Activated T-cell treated with anti-CD3 and anti-CD28 coated beads for 1 hour (primary cell): ENCODE results near the gene GRID1.

ENCODE experiments used
- DNase-seq: peaks from one replicate; pipeline ENCODE4 v3.0.0-alpha.2; 2020; ENCODE audit warnings: low read depth

Gene GRID1

DNA sequence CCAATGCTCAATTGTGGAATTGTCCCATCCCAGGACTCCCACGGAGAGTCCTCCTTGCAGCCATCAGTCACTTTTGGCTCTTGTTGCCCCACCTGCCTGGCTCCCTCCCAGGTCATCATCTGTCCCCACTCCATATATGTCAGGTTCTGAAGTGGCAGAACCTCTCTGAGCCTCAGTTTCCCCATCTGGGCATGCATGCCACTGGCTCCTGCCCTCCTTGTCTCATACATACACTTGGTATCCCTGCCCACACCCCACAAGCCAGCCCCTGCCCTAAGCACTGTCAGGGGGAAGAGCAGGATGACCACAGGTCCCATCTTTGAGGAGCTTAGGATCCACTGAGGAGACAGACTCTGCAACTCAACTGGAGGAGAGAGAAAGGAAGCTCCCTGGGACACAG is 156.9 kb downstream of the GRID1 start:
- DNase-seq = no peak

GRCh38 chr10:86207226-86207625 is 159.4 kb downstream of the GRID1 start:
- DNase-seq = no peak

- no peak for DNase-seq
Measured at GRCh38 chr10:86206240-86206579, 160.4 kb downstream of the GRID1 start.

GRCh38 chr10:86205306-86206239 is 161.0 kb downstream of the GRID1 start:
- DNase-seq = no peak

DNA sequence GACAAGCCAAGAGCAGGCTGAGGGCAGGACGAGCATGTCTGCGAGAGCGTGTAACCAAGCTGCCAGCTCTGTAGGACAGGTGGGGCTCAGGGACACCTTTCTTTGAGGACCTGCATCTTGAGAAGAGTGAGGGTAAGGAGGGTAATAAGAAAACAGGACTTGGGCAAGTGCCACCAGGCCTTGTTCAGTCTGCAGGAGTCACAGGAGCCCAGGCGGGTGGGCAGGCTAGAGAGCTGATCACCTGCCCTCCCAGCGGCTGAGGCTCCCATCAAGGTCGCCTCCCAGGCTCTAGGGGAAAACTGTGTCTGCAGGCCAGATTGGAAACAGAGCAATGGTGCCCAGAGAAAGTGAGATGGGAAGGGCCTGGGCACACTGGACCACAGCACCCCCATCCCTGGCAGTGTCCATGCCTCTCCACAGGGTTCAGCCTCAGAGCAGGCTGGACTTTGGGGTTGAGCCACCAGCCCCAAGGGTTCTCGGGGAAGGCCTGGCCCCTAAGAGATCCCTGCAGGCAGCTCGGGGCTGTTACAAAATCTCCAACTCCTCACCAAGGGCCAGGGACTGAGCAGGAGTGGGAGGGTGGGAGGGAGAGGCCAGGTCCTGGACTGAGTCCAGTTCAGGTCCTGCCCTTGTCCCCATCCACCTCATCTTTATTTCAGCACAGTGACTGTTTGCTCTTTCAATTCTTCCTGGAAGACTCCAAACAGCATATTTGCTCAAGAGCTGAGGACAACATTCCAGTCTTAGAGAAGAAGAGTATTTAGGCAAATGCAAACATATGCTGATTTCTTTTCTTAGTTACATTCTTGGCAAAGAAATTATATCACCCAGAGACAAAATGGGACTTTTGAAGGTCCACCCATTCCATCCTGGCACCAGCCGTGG is 161.9 kb downstream of the GRID1 start:
- no peak for DNase-seq

GRCh38 chr10:86203162-86203905 is 163.3 kb downstream of the GRID1 start:
- DNase-seq = no peak

- DNase-seq = no peak
Measured at GRCh38 chr10:86202226-86202735, 164.3 kb downstream of the GRID1 start.

GRCh38 chr10:86200867-86201266 is 165.7 kb downstream of the GRID1 start:
- DNase-seq = no peak

GRCh38 chr10:86200269-86200668 is 166.3 kb downstream of the GRID1 start:
- DNase-seq = no peak

DNA sequence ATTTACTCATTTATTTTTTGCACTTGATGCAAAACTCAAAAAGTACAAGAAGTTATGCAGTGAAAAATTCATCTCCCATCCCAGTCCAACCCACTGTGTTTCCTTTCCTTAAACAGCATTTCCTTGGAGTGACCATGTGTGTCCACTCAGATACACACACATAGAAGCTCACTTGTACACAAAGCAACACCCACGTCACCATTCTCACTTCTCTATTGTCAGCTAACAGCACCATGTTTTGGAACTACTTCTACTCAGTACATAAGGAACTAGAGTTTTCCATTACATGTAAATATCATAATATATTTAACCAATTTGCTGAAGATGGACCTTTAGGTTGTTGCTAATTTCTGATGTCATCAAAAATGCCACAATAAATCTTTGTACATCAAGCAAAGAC is 167.6 kb downstream of the GRID1 start:
- no peak for DNase-seq

- DNase-seq = no peak
Measured at GRCh38 chr10:86198271-86198670, 168.3 kb downstream of the GRID1 start.

- no peak for DNase-seq
Measured at GRCh38 chr10:86197166-86197790, 169.3 kb downstream of the GRID1 start.

DNA sequence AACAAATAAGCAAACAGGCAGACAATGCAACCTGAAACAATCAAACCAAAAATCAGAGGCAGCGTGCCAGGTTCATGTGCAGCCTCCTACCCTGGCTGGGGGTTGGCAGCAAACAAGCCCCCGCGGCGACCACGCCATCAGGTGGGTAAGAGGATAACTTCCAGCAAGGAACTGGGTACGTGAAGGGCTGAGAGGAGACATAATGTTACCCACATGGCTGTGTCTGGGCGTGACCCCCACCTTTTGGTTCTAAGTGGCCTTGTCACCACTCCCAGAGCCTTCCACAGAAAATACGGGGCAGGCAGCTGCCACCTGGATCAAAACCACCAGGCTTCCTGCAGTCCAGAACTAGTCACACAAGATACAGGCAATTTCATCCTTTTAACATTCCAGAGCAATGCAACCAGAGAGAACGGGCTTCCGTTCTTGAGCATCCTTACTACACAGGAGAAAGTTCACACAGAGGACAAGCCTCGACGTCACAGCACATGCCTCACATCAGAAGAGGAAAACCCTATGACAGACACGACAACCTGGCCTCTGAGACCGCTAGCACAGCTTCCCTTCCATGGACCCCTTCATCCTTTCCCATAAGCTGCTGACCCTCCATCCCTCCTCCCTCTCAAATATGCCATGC is 171.0 kb downstream of the GRID1 start:
- DNase-seq = no peak

- DNase-seq = no peak
Measured at GRCh38 chr10:86194684-86195083, 171.9 kb downstream of the GRID1 start.

- no peak for DNase-seq
Measured at GRCh38 chr10:86193841-86194240, 172.8 kb downstream of the GRID1 start.

DNA sequence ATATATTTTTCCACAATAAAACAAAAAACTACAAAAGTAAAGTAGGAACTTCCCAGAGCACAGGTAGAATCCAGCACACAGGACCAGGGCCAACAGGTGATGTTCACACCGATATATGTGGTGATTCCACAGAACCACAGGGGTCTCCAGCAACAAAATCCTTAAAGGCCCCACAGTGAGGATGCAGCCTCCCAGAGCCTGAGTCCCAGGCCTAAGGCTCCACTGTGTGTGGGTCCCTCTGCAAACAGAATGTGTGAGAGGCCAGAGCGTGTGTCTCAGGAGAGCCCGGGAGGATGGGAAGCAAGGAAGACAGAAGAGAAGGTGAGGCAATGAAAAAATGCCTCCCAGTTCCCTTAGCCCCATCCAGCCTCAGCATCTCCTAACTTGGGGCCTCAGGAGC is 173.9 kb downstream of the GRID1 start:
- DNase-seq = no peak

DNA sequence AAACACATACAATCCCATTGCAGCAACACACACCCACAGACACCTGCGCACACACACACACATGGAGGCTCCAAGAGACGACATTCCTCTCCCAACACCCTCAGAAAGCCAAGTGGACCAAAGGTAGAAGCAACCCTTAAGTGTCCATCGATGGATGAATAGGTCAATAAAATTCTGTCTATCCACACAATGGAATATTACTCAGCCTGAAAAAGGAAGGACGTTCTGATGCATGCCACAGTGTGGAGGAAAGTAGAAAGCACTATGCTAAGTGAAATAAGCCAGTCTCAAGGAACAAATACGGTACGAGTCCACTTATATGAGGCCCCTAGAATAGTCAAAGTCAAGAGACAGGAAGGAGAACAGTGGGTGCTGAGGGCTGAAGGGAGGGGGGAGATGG is 174.4 kb downstream of the GRID1 start:
- no peak for DNase-seq

- no peak for DNase-seq
Measured at GRCh38 chr10:86191686-86192085, 174.9 kb downstream of the GRID1 start.

DNA sequence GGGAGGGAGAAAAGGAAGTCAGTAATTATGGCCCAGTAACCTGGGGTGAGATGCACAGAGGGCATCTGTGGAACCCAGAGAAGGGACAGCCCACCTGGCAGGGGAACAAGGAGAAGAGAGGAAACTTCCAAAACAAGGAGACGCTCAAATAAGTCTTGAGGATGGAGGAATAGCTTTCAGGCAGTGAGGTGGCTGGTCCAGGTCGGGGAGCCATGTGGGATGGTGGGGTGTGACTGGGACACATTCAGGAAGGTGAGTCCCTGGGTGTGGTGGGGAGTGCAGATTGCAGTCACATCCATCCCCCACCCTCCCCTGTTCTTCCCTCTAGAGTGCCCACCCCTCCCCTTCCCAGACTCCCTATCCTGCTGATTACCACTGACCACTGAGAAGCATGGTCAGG is 175.4 kb downstream of the GRID1 start:
- no peak for DNase-seq

DNA sequence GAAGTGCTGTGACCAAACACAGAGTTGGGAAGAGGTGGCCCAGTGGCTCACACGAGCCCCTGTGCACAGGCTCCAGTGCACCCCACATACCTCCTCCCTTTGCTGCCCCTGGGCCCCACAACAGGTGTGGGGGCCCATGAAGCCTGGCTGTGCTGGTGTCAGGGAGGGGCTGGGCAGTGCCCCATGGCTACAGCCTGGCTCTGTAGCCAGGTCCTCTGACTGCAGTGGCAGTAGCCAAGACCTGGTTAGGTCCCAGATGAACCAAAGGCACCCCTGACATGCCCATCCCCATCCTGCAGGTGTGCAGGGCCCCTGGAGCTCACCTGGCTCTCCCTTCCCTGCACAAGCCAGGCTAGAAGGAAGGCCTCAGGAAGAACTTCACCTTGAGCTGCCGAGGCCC is 176.3 kb downstream of the GRID1 start:
- DNase-seq = no peak

DNA sequence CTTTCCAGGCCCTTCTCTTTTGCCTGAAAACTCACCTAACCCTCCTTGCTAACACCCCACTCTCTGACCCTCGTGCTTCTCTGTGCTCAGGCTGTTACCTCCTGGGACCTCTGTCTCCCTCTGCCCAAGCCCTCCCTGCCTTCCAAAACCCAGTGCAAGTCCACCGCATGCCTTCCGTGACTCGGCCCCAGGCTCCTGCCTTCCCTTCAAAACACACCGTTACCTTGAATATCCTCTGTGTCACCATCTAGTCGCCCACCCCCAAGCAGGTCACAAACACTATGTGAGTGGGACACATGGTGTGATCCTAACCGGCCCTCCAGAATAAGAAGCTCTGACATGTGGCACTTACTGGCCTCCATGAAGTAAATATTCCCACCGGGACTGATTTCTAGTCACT is 176.7 kb downstream of the GRID1 start:
- DNase-seq = no peak
